ENCODE data around the gene MDC1. TPM values are rescaled to one million over a fixed set of nuclear protein-coding genes. Genes with fewer than 3 reads are reported as not detected.
A peak's percentile ranks its signal among the peaks of the same experiment; 100 is the strongest.
"Not testable (repeated sequence)": the region's sequence is repeated elsewhere in the genome, so short reads cannot be mapped to it uniquely, and the experiment has no call there.

MDC1 gene
- total RNA-seq, 6 experiments from 2014 or later, result 8.8 to 15.5 (median 12.1) TPM

GRCh38 chr6:30670760-30671527, 46.1 kb downstream of the MDC1 start:
- 84% methylated on average over 25 of the region's 27 CpGs for WGBS (ENCODE audit: insufficient coverage, low coverage, low lambda C conversion rate, missing lambda C conversion rate)
- no peak overlapping the region for H3K27ac ChIP-seq
- intact Hi-C loops (cut with DNase I), result loop anchor here (10.0 kb wide), 2 partner anchors 46 to 186 kb away; partner anchors contain the start of genes ATAT1 (in 1 of the 2) and HLA-E (in 1 of the 2)
- H3K27me3 ChIP-seq, result no peaks in the 10 kb centered on the region
- H3K36me3 ChIP-seq, result peaks cover 0 to 40% (median 17%) of the 10 kb centered on the region in 4 donors
- ATAC-seq (no peak), DNase-seq (no peak)
- TF ChIP-seq POLR2A (IDR thresholded peaks at IDR 0.05) (no peak), CTCF (IDR thresholded peaks at IDR 0.05) (no peak)
- no peak overlapping the region for H3K4me3 ChIP-seq
- H3K4me1 ChIP-seq, result peaks cover 0 to 28% (median 4%) of the 10 kb centered on the region in 4 donors
- H3K9me3 ChIP-seq, result no peaks in the 10 kb centered on the region

DNA sequence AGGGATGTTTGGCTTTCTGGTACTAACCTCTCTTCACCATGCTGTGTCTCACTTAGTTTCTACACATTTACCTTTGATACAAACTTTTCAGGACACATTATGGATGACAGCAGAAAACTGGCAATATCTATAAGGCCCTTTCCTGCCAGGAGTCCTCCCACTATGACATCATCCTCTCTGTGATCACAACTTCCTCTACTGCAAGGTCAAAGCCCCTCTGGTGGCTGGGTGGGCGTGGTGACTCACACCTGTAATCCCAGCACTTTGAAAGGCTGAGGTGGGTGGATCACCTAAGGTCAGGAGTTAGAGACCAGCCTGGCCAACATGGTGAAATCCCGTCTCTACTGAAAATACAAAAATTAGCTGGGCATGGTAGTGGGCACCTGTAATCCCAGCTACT, 50.8 kb downstream of the MDC1 start:
- H3K27ac ChIP-seq; intact Hi-C loops (cut with DNase I); H3K27me3 ChIP-seq; H3K4me3 ChIP-seq; H3K4me1 ChIP-seq; H3K9me3 ChIP-seq: not testable (repeated sequence)
- peak in 1 of 3 donors; percentile 52 for DNase-seq
- 33% methylated on average over 1 of the region's 2 CpGs for WGBS (ENCODE audit: insufficient coverage, low coverage, low lambda C conversion rate, missing lambda C conversion rate)
- ATAC-seq, result peak in 1 of 4 donors; percentile 86
- H3K36me3 ChIP-seq, result peaks cover 5 to 86% (median 38%) of the 10 kb centered on the region in 4 donors

GRCh38 chr6:30664994-30665767, 51.9 kb downstream of the MDC1 start:
- H3K4me3 ChIP-seq, result no peak overlapping the region
- peaks cover 5 to 89% (median 34%) of the 10 kb centered on the region in 4 donors for H3K36me3 ChIP-seq
- WGBS (ENCODE audit: insufficient coverage, low coverage, low lambda C conversion rate, missing lambda C conversion rate), result 74% methylated on average over 7 of the region's 34 CpGs
- no peaks in the 10 kb centered on the region for H3K4me1 ChIP-seq
- no peaks in the 10 kb centered on the region for H3K27me3 ChIP-seq
- H3K27ac ChIP-seq, result no peak overlapping the region
- intact Hi-C loops (cut with DNase I), result no loop called here
- TF ChIP-seq POLR2A (IDR thresholded peaks at IDR 0.05), result no peak
- no peak for TF ChIP-seq CTCF (IDR thresholded peaks at IDR 0.05)
- ATAC-seq (peak in 1 of 4 donors; percentile 10), DNase-seq (no peak)
- no peaks in the 10 kb centered on the region for H3K9me3 ChIP-seq

DNA sequence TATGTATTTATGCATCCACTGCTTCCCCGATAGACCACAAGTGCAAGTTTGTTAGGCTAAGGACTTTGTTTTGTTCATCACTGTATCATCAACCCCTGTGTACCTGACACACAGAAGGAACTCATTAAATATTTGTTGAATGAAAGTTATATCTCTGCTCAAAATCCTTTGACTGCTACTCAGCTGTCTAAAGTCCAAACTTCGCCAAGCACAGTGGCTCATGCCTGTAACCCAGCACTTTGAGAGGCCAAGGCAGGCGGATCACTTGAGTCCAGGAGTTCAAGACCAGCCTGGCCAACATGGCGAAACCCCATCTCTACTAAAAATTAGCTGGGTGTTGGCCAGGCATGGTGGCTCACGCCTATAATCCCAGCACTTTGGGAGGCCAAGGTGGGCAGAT, 59.2 kb downstream of the MDC1 start:
- DNase-seq; H3K4me1 ChIP-seq; H3K9me3 ChIP-seq; intact Hi-C loops (cut with DNase I); H3K4me3 ChIP-seq; H3K27ac ChIP-seq; H3K27me3 ChIP-seq: not testable (repeated sequence)
- H3K36me3 ChIP-seq, result peaks cover 5 to 98% (median 29%) of the 10 kb centered on the region in 4 donors
- ATAC-seq, result peak; percentile 21 to 68 (median 32)
- 46% methylated on average over 3 of the region's 5 CpGs for WGBS (ENCODE audit: insufficient coverage, low coverage, low lambda C conversion rate, missing lambda C conversion rate)

- Histone ChIP-seq H3K4me1 (peaks cover 0 to 10% (median 3%) of the 10 kb centered on the region in 4 donors), H3K4me3 (no peak overlapping the region), H3K9me3 (no peaks in the 10 kb centered on the region), H3K36me3 (peaks cover 4 to 98% (median 27%) of the 10 kb centered on the region in 4 donors), H3K27ac (no peak overlapping the region), H3K27me3 (no peaks in the 10 kb centered on the region)
- ATAC-seq (peak in 1 of 4 donors; percentile 7), DNase-seq (no peak)
- intact Hi-C loops (cut with DNase I), result no loop called here
- TF ChIP-seq CTCF (IDR thresholded peaks at IDR 0.05) (no peak), POLR2A (IDR thresholded peaks at IDR 0.05) (no peak)
These were observed 59.6 kb downstream of the MDC1 start for GRCh38 chr6:30657454-30657853.
